CD14-positive monocyte (primary cell): Measurements from ENCODE around the gene GOLGA2. TPM values are rescaled to one million over a fixed set of nuclear protein-coding genes. Genes with fewer than 3 reads are reported as not detected.

ENCODE experiments used
- DNase-seq, 3 donors: peaks; one replicate each; pipeline ENCODE4 v3.0.0-alpha.2; 2011 to 2022
- H2AFZ ChIP-seq: 2 replicates; pipeline ENCODE4 v1.6.0; 2012; ENCODE audit warnings: mild to moderate bottlenecking, low read depth, low read length, inconsistent platforms; ENCODE audit not compliant: insufficient read depth, poor library complexity, severe bottlenecking
- H3K27ac ChIP-seq, 2 donors: 1 replicate in 1 of 2; 2 replicates in 1 of 2; pipeline ENCODE4 v1.5.1; 2012 to 2013; ENCODE audit warnings: low read length in 2 of 2, control low read depth in 1 of 2, inconsistent platforms in 1 of 2, low read depth in 1 of 2, mild to moderate bottlenecking in 1 of 2
- H3K27me3 ChIP-seq, 2 donors: one replicate each; pipeline versions ENCODE4 v1.6.0 to v1.6.1; 2011 to 2013; ENCODE audit warnings: low read length in 2 of 2; ENCODE audit not compliant: control insufficient read depth in 2 of 2, insufficient read depth in 2 of 2
- H3K36me3 ChIP-seq, 2 donors: replicated peaks in 1 of 2; 1 replicate in 1 of 2; 2 replicates in 1 of 2; pipeline versions ENCODE4 v1.5.1 to v1.6.1; 2012 to 2013; ENCODE audit warnings: low read length in 2 of 2, control low read depth in 1 of 2, inconsistent platforms in 1 of 2, mild to moderate bottlenecking in 1 of 2; ENCODE audit not compliant: insufficient read depth in 2 of 2, control insufficient read depth in 1 of 2
- H3K4me1 ChIP-seq, 2 donors: 1 replicate in 1 of 2; 2 replicates in 1 of 2; pipeline versions ENCODE4 v1.5.1 to v1.6.1; 2012 to 2013; ENCODE audit warnings: low read length in 2 of 2, control low read depth in 1 of 2, inconsistent platforms in 1 of 2, mild to moderate bottlenecking in 1 of 2, moderate library complexity in 1 of 2; ENCODE audit not compliant: insufficient read depth in 2 of 2, control insufficient read depth in 1 of 2
- H3K4me2 ChIP-seq: replicated peaks from 2 replicates; pipeline ENCODE3; 2012; ENCODE audit warnings: low read length, moderate library complexity, mild to moderate bottlenecking; ENCODE audit not compliant: poor library complexity, severe bottlenecking; ENCODE audit errors: extremely low read depth
- H3K4me3 ChIP-seq, 3 experiments: fragments of 200-600 bp in 1 of 3; sonication (generic) in 1 of 3; replicated peaks in 1 of 3; 1 replicate in 2 of 3; 2 replicates in 1 of 3; pipeline ENCODE4 v1.5.1; 2011 to 2013; ENCODE audit warnings: low read length in 3 of 3, mild to moderate bottlenecking in 3 of 3, control low read depth in 2 of 3, low read depth in 2 of 3, inconsistent platforms in 1 of 3, moderate library complexity in 1 of 3
- H3K79me2 ChIP-seq: 2 replicates; pipeline ENCODE4 v1.6.0; 2012; ENCODE audit warnings: mild to moderate bottlenecking, control low read depth, inconsistent platforms, low read length, moderate library complexity; ENCODE audit not compliant: insufficient read depth
- H3K9ac ChIP-seq: 2 replicates; pipeline ENCODE4 v1.6.0; 2017; ENCODE audit warnings: low read length, mild to moderate bottlenecking; ENCODE audit not compliant: insufficient read depth, poor library complexity, severe bottlenecking
- H3K9me3 ChIP-seq, 2 donors: replicated peaks in 1 of 2; 1 replicate in 1 of 2; 2 replicates in 1 of 2; pipeline versions ENCODE4 v1.5.1 to v1.6.1; 2012 to 2013; ENCODE audit warnings: low read length in 2 of 2, control low read depth in 1 of 2; ENCODE audit not compliant: control insufficient read depth in 1 of 2, insufficient read depth in 1 of 2
- H4K20me1 ChIP-seq: 2 replicates; pipeline ENCODE4 v1.6.0; 2012; ENCODE audit warnings: mild to moderate bottlenecking, low read length, control low read depth, moderate library complexity; ENCODE audit not compliant: insufficient read depth
- H3K27ac Mint-ChIP-seq, 7 donors: one replicate each; pipeline ENCODE4 v1.8.0; 2020; ENCODE audit warnings: mild to moderate bottlenecking in 7 of 7, mixed read lengths in 7 of 7, moderate library complexity in 6 of 7, inconsistent platforms in 2 of 7
- H3K27me3 Mint-ChIP-seq, 3 donors: one replicate each; pipeline ENCODE4 v1.8.0; 2021 to 2022; ENCODE audit warnings: low read depth in 3 of 3, mild to moderate bottlenecking in 3 of 3, mixed read lengths in 3 of 3, moderate library complexity in 3 of 3, inconsistent platforms in 1 of 3
- H3K36me3 Mint-ChIP-seq, 2 donors: one replicate each; pipeline ENCODE4 v1.8.0; 2020; ENCODE audit warnings: mixed read lengths in 2 of 2, inconsistent platforms in 1 of 2, mild to moderate bottlenecking in 1 of 2
- H3K4me1 Mint-ChIP-seq: one replicate; pipeline ENCODE4 v1.8.0; 2020; ENCODE audit warnings: mild to moderate bottlenecking, mixed read lengths
- H3K4me3 Mint-ChIP-seq, 2 donors: one replicate each; pipeline ENCODE4 v1.8.0; 2020; ENCODE audit warnings: mild to moderate bottlenecking in 2 of 2, mixed read lengths in 2 of 2, moderate library complexity in 1 of 2
- H3K9me3 Mint-ChIP-seq, 7 donors: one replicate each; pipeline ENCODE4 v1.8.0; 2020 to 2022; ENCODE audit warnings: mixed read lengths in 7 of 7, mild to moderate bottlenecking in 6 of 7, moderate library complexity in 6 of 7, inconsistent platforms in 2 of 7
- WGBS: methylation state at CpG from one replicate; pipeline ENCODE4 v1.1.5; 2013; ENCODE audit warnings: missing lambda C conversion rate; ENCODE audit not compliant: insufficient coverage; 5-methylcytosine and 5-hydroxymethylcytosine counted together
- intact Hi-C, 2 donors: fragments of 100-400 bp; cut with micrococcal nuclease; formaldehyde crosslinking; loops; one replicate each; pipeline versions ENCODE4 v1.15.0 to v1.15.1; 2023
- polyA plus RNA-seq, 3 donors: library from polyadenylated mRNA; depleted of rRNA in 1 of 3; unstranded in 2 of 3; stranded (reverse) in 1 of 3; fragments of 300-500 nt in 2 of 3; fragments of >200 nt in 1 of 3; fragmentation: Illumina TruSeq in 2 of 3; gene quantifications; 1 replicate in 2 of 3; 2 replicates in 1 of 3; pipeline ENCODE4 v1.2.3, GENCODE V29; 2012 to 2021
- TF ChIP-seq, protein P1 (sequence below): fragments of 200-600 bp; IDR thresholded peaks from one replicate; pipeline ENCODE4 v1.8.0; 2022; ENCODE audit warnings: antibody characterized with exemption, mild to moderate bottlenecking

GOLGA2 gene
- polyA plus RNA-seq, 3 donors: 2.9 to 34.2 (median 4.6) TPM

DNA sequence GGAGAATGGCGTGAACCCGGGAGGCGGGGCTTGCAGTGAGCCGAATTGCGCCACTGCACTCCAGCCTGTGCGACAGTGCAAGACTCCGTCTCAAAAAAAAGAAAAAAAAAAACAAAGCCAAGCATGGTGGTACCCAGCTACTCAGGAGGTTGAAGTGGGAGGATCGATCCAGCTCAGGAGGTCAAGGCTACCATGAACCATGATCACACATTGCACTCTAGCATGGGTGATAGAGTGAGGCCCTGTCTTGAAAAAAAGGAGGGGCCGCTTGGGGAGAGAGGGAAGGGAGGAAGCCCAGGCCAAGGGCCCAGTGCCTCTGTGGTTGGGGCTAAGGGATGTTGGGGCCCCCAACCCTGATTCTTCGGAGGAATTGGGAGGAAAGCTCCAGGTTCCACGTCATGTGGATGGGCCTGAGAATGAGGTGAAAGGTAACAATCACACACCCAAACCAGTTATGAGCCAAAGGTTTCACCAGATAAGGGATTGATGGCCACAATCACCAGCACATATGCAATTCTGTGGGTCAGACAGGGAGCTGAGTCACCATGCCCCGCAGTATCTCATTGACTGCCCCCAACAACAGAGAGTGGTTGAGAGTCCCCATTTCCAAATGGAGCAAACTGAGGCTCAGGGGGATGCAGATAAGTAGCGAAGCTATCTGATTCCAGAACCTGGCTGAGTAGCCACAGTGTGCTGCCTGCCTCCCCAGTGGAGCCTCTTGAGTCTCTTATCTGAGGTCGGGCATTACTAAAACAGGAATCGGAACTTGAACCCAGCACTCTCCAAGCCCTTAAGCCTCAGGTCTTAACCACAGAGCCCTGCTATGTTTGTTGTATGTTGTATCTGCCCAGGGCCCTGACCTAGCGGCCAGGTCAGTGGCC is 20.8 kb upstream of the GOLGA2 start:
- Mint-ChIP-seq H3K4me3 (no peak overlapping the region), H3K4me1 (no peaks in the 10 kb centered on the region), H3K27ac (peak overlapping the region in 1 of 7 donors; percentile 50), H3K9me3 (no peaks in the 10 kb centered on the region), H3K36me3 (no peaks in the 10 kb centered on the region), H3K27me3 (peaks cover 0 to 2% (median 0%) of the 10 kb centered on the region in 3 donors)
- no peaks in the 10 kb centered on the region for H4K20me1 ChIP-seq
- TF ChIP-seq, protein P1, sequence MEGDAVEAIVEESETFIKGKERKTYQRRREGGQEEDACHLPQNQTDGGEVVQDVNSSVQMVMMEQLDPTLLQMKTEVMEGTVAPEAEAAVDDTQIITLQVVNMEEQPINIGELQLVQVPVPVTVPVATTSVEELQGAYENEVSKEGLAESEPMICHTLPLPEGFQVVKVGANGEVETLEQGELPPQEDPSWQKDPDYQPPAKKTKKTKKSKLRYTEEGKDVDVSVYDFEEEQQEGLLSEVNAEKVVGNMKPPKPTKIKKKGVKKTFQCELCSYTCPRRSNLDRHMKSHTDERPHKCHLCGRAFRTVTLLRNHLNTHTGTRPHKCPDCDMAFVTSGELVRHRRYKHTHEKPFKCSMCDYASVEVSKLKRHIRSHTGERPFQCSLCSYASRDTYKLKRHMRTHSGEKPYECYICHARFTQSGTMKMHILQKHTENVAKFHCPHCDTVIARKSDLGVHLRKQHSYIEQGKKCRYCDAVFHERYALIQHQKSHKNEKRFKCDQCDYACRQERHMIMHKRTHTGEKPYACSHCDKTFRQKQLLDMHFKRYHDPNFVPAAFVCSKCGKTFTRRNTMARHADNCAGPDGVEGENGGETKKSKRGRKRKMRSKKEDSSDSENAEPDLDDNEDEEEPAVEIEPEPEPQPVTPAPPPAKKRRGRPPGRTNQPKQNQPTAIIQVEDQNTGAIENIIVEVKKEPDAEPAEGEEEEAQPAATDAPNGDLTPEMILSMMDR: no peak
- intact Hi-C loops: loop anchor here in 1 of 2 donors (10.0 kb wide), 1 partner anchor 118 kb away; no protein-coding TSS in a partner anchor
- 79% methylated on average over 4 of the region's 16 CpGs for WGBS
- H3K4me3 ChIP-seq: no peak overlapping the region
- no peak for DNase-seq
- no peaks in the 10 kb centered on the region for H3K27me3 ChIP-seq
- no peak overlapping the region for H3K9ac ChIP-seq
- no peak overlapping the region for H2AFZ ChIP-seq
- H3K9me3 ChIP-seq: no peaks in the 10 kb centered on the region
- no peaks in the 10 kb centered on the region for H3K4me1 ChIP-seq
- H3K36me3 ChIP-seq: no peaks in the 10 kb centered on the region
- H3K4me2 ChIP-seq: no peak overlapping the region
- H3K27ac ChIP-seq: no peak overlapping the region
- H3K79me2 ChIP-seq: no peaks in the 10 kb centered on the region

DNA sequence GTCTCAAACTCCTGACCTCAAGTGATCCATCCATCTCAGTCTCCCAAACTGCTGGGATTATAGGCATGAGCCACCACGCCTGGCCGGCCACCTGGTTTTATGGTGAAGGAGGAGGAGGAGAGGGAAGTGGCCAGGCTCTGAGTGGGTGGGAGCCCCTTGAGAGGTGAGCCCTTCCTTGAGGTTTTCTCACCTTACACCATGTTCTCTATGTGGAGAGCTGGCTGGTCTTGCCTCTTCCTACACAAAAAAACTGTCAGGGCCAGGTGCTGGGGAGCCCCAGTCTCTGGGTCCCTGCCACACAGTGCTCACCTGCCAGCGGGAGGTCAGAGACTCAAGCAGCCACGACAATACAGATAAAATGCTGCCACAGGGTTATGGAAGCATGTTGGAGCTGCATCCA is 18.3 kb upstream of the GOLGA2 start:
- Histone ChIP-seq H3K4me3 (no peak overlapping the region), H3K36me3 (no peaks in the 10 kb centered on the region), H3K9ac (no peak overlapping the region), H3K4me2 (no peak overlapping the region), H3K27me3 (no peaks in the 10 kb centered on the region), H3K79me2 (no peaks in the 10 kb centered on the region), H3K4me1 (no peaks in the 10 kb centered on the region), H4K20me1 (no peaks in the 10 kb centered on the region), H2AFZ (no peak overlapping the region), H3K27ac (no peak overlapping the region), H3K9me3 (no peaks in the 10 kb centered on the region)
- no peaks in the 10 kb centered on the region for H3K4me1 Mint-ChIP-seq
- no peaks in the 10 kb centered on the region for H3K27me3 Mint-ChIP-seq
- WGBS: 94% methylated on average over 2 of the region's 4 CpGs
- intact Hi-C loops: loop anchor here in 1 of 2 donors (10.0 kb wide), 1 partner anchor 121 kb away; no protein-coding TSS in a partner anchor
- H3K9me3 Mint-ChIP-seq: no peaks in the 10 kb centered on the region
- H3K36me3 Mint-ChIP-seq: peaks cover 0 to 7% of the 10 kb centered on the region in 2 donors
- no peak for DNase-seq
- TF ChIP-seq, protein P1: no peak
- no peak overlapping the region for H3K4me3 Mint-ChIP-seq
- no peak overlapping the region for H3K27ac Mint-ChIP-seq
